Natural killer cell (primary cell): ENCODE data around the gene COPS9. TPM values are rescaled to one million over a fixed set of nuclear protein-coding genes. Genes with fewer than 3 reads are reported as not detected.

Source experiments
- ATAC-seq, 3 donors: fragments of 150-1000 bp in 2 of 3; fragments of 200-7000 bp in 1 of 3; cut with Tn5 transposase; 1 replicate in 1 of 3; 2 replicates in 2 of 3; pipeline ENCODE4 v1.10.0; 2021; ENCODE audit warnings: mild to moderate bottlenecking in 2 of 3, moderate library complexity in 2 of 3
- DNase-seq, 2 donors: peaks; one replicate each; pipeline versions ENCODE4 v3.0.0 to v3.0.0-alpha.2; 2013 to 2021; ENCODE audit warnings: mixed read lengths in 1 of 2
- H3K27ac ChIP-seq: one replicate; pipeline ENCODE4 v1.5.1; 2013; ENCODE audit warnings: mild to moderate bottlenecking, low read length
- H3K27me3 ChIP-seq: one replicate; pipeline ENCODE4 v1.6.1; 2013; ENCODE audit warnings: low read length; ENCODE audit not compliant: control insufficient read depth, insufficient read depth
- H3K36me3 ChIP-seq: one replicate; pipeline ENCODE4 v1.6.1; 2013; ENCODE audit warnings: low read length; ENCODE audit not compliant: control insufficient read depth, insufficient read depth
- H3K4me1 ChIP-seq: one replicate; pipeline ENCODE4 v1.6.1; 2013; ENCODE audit warnings: low read length; ENCODE audit not compliant: control insufficient read depth, insufficient read depth
- H3K4me3 ChIP-seq: one replicate; pipeline ENCODE4 v1.5.1; 2013; ENCODE audit warnings: low read length
- H3K9me3 ChIP-seq: one replicate; pipeline ENCODE4 v1.6.1; 2013; ENCODE audit warnings: low read length; ENCODE audit not compliant: control insufficient read depth, insufficient read depth
- H3K27ac Mint-ChIP-seq, 2 donors: one replicate each; pipeline ENCODE4 v1.8.0; 2022; ENCODE audit warnings: mild to moderate bottlenecking in 2 of 2, mixed read lengths in 2 of 2, moderate library complexity in 1 of 2
- H3K27me3 Mint-ChIP-seq, 2 donors: one replicate each; pipeline ENCODE4 v1.8.0; 2022; ENCODE audit warnings: low read depth in 2 of 2, mixed read lengths in 2 of 2
- H3K36me3 Mint-ChIP-seq: one replicate; pipeline ENCODE4 v1.8.0; 2022; ENCODE audit warnings: mixed read lengths
- H3K4me1 Mint-ChIP-seq, 2 donors: one replicate each; pipeline ENCODE4 v1.8.0; 2022; ENCODE audit warnings: mixed read lengths in 2 of 2
- H3K4me3 Mint-ChIP-seq: one replicate; pipeline ENCODE4 v1.8.0; 2022; ENCODE audit warnings: mild to moderate bottlenecking, moderate library complexity, mixed read lengths
- H3K9me3 Mint-ChIP-seq, 2 donors: one replicate each; pipeline ENCODE4 v1.8.0; 2022; ENCODE audit warnings: mixed read lengths in 2 of 2
- CTCF ChIP-seq: fragments of 200-600 bp; IDR thresholded peaks from one replicate; pipeline ENCODE4 v1.8.0; 2022; ENCODE audit warnings: antibody characterized with exemption
- WGBS: methylation state at CpG from one replicate; pipeline ENCODE4 v1.1.7; 2013; ENCODE audit warnings: missing lambda C conversion rate; ENCODE audit not compliant: insufficient coverage; 5-methylcytosine and 5-hydroxymethylcytosine counted together
- intact Hi-C: fragments of 100-400 bp; cut with micrococcal nuclease; formaldehyde crosslinking; loops from one replicate; pipeline ENCODE4 v1.14.2; 2022
- total RNA-seq, 4 donors: library from RNA; stranded (reverse); fragments of 120-200 nt in 1 of 4; gene quantifications; one replicate each; pipeline versions ENCODE4 v1.2.3 to v1.2.4, GENCODE V29; 2013 to 2022

COPS9 gene
- total RNA-seq, 3 donors from 2014 or later (not counting 1 experiment from before 2014, with no cell fraction given): 51.5 to 76.5 (median 53.5) TPM

GRCh38 chr2:240157147-240157470 is 21.0 kb upstream of the COPS9 start:
- H3K27ac ChIP-seq: no peak overlapping the region
- H3K36me3 Mint-ChIP-seq: no peaks in the 10 kb centered on the region
- intact Hi-C loops: no loop called here
- no peaks in the 10 kb centered on the region for H3K27me3 Mint-ChIP-seq
- no peaks in the 10 kb centered on the region for H3K27me3 ChIP-seq
- no peaks in the 10 kb centered on the region for H3K9me3 ChIP-seq
- H3K9me3 Mint-ChIP-seq: no peaks in the 10 kb centered on the region
- no peak for TF ChIP-seq CTCF
- H3K27ac Mint-ChIP-seq: no peak overlapping the region
- H3K4me1 Mint-ChIP-seq: no peaks in the 10 kb centered on the region
- no peak overlapping the region for H3K4me3 Mint-ChIP-seq
- H3K4me3 ChIP-seq: no peak overlapping the region
- DNase-seq: no peak
- H3K36me3 ChIP-seq: no peaks in the 10 kb centered on the region
- H3K4me1 ChIP-seq: no peaks in the 10 kb centered on the region
- no peak for ATAC-seq
- 96% methylated on average over 5 of the region's 5 CpGs for WGBS

GRCh38 chr2:240156435-240157146 is 20.5 kb upstream of the COPS9 start:
- Histone ChIP-seq H3K27ac (no peak overlapping the region), H3K9me3 (no peaks in the 10 kb centered on the region), H3K4me1 (no peaks in the 10 kb centered on the region), H3K27me3 (no peaks in the 10 kb centered on the region), H3K4me3 (no peak overlapping the region), H3K36me3 (no peaks in the 10 kb centered on the region)
- no peaks in the 10 kb centered on the region for H3K4me1 Mint-ChIP-seq
- WGBS: 87% methylated on average over 29 of the region's 29 CpGs
- peaks cover 0 to 1% of the 10 kb centered on the region in 2 donors for H3K27me3 Mint-ChIP-seq
- H3K36me3 Mint-ChIP-seq: no peaks in the 10 kb centered on the region
- ATAC-seq (no peak), DNase-seq (no peak)
- H3K4me3 Mint-ChIP-seq: no peak overlapping the region
- TF ChIP-seq CTCF: no peak
- intact Hi-C loops: no loop called here
- no peak overlapping the region for H3K27ac Mint-ChIP-seq
- no peaks in the 10 kb centered on the region for H3K9me3 Mint-ChIP-seq

- Mint-ChIP-seq H3K27ac (no peak overlapping the region), H3K36me3 (no peaks in the 10 kb centered on the region), H3K4me3 (no peak overlapping the region), H3K4me1 (no peaks in the 10 kb centered on the region), H3K9me3 (no peaks in the 10 kb centered on the region), H3K27me3 (peaks cover 0 to 4% of the 10 kb centered on the region in 2 donors)
- Histone ChIP-seq H3K27ac (no peak overlapping the region), H3K4me1 (no peaks in the 10 kb centered on the region), H3K27me3 (no peaks in the 10 kb centered on the region), H3K9me3 (no peaks in the 10 kb centered on the region), H3K4me3 (no peak overlapping the region), H3K36me3 (no peaks in the 10 kb centered on the region)
- WGBS: 88% methylated on average over 13 of the region's 13 CpGs
- ATAC-seq (no peak), DNase-seq (no peak)
- intact Hi-C loops: no loop called here
- no peak for TF ChIP-seq CTCF
Observed at GRCh38 chr2:240155745-240156390, 19.8 kb upstream of the COPS9 start.
